Liver (tissue), 9 donors: ENCODE measurements around the gene TMEM94. TPM values are rescaled to one million over a fixed set of nuclear protein-coding genes. Genes with fewer than 3 reads are reported as not detected.

Experiments used
- DNase-seq: peaks from one replicate; pipeline ENCODE4 v3.0.0-alpha.2; 2017; ENCODE audit warnings: low spot score
- H3K27ac ChIP-seq, 2 donors: one replicate each; pipeline ENCODE4 v1.7.0; 2013; ENCODE audit warnings: inconsistent platforms in 2 of 2, low read length in 2 of 2, control low read depth in 1 of 2, low read depth in 1 of 2, mild to moderate bottlenecking in 1 of 2
- H3K27me3 ChIP-seq, 4 donors: one replicate each; pipeline versions ENCODE4 v1.6.1 to v1.7.0; 2013; ENCODE audit warnings: low read length in 3 of 4, inconsistent platforms in 1 of 4, mild to moderate bottlenecking in 1 of 4, moderate library complexity in 1 of 4; ENCODE audit not compliant: control insufficient read depth in 4 of 4, insufficient read depth in 4 of 4
- H3K36me3 ChIP-seq, 4 donors: one replicate each; pipeline versions ENCODE4 v1.6.1 to v1.7.0; 2013; ENCODE audit warnings: low read length in 3 of 4, mild to moderate bottlenecking in 3 of 4, low read depth in 1 of 4, moderate library complexity in 1 of 4; ENCODE audit not compliant: control insufficient read depth in 4 of 4, insufficient read depth in 3 of 4
- H3K4me1 ChIP-seq, 4 donors: one replicate each; pipeline versions ENCODE4 v1.6.1 to v1.7.0; 2013; ENCODE audit warnings: low read length in 3 of 4, mild to moderate bottlenecking in 3 of 4, moderate library complexity in 1 of 4; ENCODE audit not compliant: control insufficient read depth in 4 of 4, insufficient read depth in 4 of 4
- H3K4me3 ChIP-seq, 3 donors: one replicate each; pipeline versions ENCODE4 v1.6.1 to v1.7.0; 2013; ENCODE audit warnings: low read length in 3 of 3, control low read depth in 1 of 3, low read depth in 1 of 3, mild to moderate bottlenecking in 1 of 3
- H3K9ac ChIP-seq, 2 donors: one replicate each; pipeline ENCODE4 v1.7.0; 2013; ENCODE audit warnings: low read length in 2 of 2, mild to moderate bottlenecking in 2 of 2, moderate library complexity in 2 of 2, control low read depth in 1 of 2, low read depth in 1 of 2
- H3K9me3 ChIP-seq, 4 donors: one replicate each; pipeline versions ENCODE4 v1.6.1 to v1.7.0; 2013; ENCODE audit warnings: low read length in 3 of 4; ENCODE audit not compliant: control insufficient read depth in 4 of 4
- EGR1 ChIP-seq, 2 donors: IDR thresholded peaks; 2 replicates each; pipeline ENCODE4 v1.6.1; 2016 to 2018; ENCODE audit warnings: antibody characterized with exemption in 2 of 2, low read depth in 2 of 2
- FOXA1 ChIP-seq: IDR thresholded peaks from 2 replicates; pipeline ENCODE4 v1.6.1; 2016; ENCODE audit warnings: antibody characterized with exemption
- FOXA2 ChIP-seq: IDR thresholded peaks from 2 replicates; pipeline ENCODE4 v1.6.1; 2016; ENCODE audit warnings: antibody characterized with exemption
- GABPA ChIP-seq, 2 donors: IDR thresholded peaks in 1 of 2; conservative IDR thresholded peaks in 1 of 2; 2 replicates each; pipeline ENCODE4 v1.6.1; 2016; ENCODE audit warnings: antibody characterized with exemption in 2 of 2, mild to moderate bottlenecking in 1 of 2, moderate library complexity in 1 of 2
- HNF4A ChIP-seq, 2 donors: conservative IDR thresholded peaks; 2 replicates each; pipeline ENCODE4 v1.6.1; 2016; ENCODE audit warnings: antibody characterized with exemption in 2 of 2, mild to moderate bottlenecking in 2 of 2
- HNF4G ChIP-seq: IDR thresholded peaks from 2 replicates; pipeline ENCODE4 v1.6.1; 2016; ENCODE audit warnings: antibody characterized with exemption
- JUND ChIP-seq, 2 donors: IDR thresholded peaks; 2 replicates each; pipeline ENCODE4 v1.6.1; 2016; ENCODE audit warnings: antibody characterized with exemption in 2 of 2
- NR2F2 ChIP-seq: IDR thresholded peaks from 2 replicates; pipeline ENCODE4 v1.6.1; 2016; ENCODE audit warnings: antibody characterized with exemption
- RAD21 ChIP-seq, 2 donors: IDR thresholded peaks; 2 replicates each; pipeline ENCODE4 v1.6.1; 2016; ENCODE audit warnings: antibody characterized with exemption in 2 of 2, mild to moderate bottlenecking in 2 of 2
- RXRA ChIP-seq, 2 donors: IDR thresholded peaks; 2 replicates each; pipeline ENCODE4 v1.6.1; 2017 to 2018; ENCODE audit warnings: antibody characterized with exemption in 2 of 2, mild to moderate bottlenecking in 1 of 2
- SP1 ChIP-seq: IDR thresholded peaks from 2 replicates; pipeline ENCODE4 v1.6.1; 2018; ENCODE audit warnings: antibody characterized with exemption, mild to moderate bottlenecking
- YY1 ChIP-seq: IDR thresholded peaks from 2 replicates; pipeline ENCODE4 v1.6.1; 2016; ENCODE audit warnings: antibody characterized with exemption, mild to moderate bottlenecking
- WGBS: extraction: QIAGEN DNeasy Blood & Tissue Kit; methylation state at CpG from one replicate; pipeline ENCODE4 v1.1.7; 2013; 5-methylcytosine and 5-hydroxymethylcytosine counted together
- polyA plus RNA-seq, 2 donors: library from polyadenylated mRNA; stranded (reverse) in 1 of 2; unstranded in 1 of 2; fragments of 200-250 nt in 1 of 2; fragments of >200 nt in 1 of 2; fragmentation: Nextera tagmentation in 1 of 2; extraction: Ambion mirVana in 1 of 2; gene quantifications; one replicate each; pipeline versions ENCODE4 v1.2.1 to v1.2.3, GENCODE V29; 2013 to 2015
- total RNA-seq, 2 donors: library from RNA; depleted of rRNA; stranded (reverse); fragments of >200 nt; gene quantifications; one replicate each; pipeline ENCODE4 v1.2.3, GENCODE V29; 2014
- TF ChIP-seq, protein P1 (sequence below): IDR thresholded peaks from 2 replicates; pipeline ENCODE4 v1.6.1; 2016; ENCODE audit warnings: antibody characterized with exemption
- TF ChIP-seq, protein P2 (sequence below): IDR thresholded peaks from 2 replicates; pipeline ENCODE4 v1.6.1; 2016; ENCODE audit warnings: antibody characterized with exemption
- TF ChIP-seq, protein P3 (sequence below): fragments of 150-350 bp; IDR thresholded peaks from 2 replicates; pipeline ENCODE4 v1.5.1; 2017; ENCODE audit warnings: improper control_type of control experiment, low read depth, low read length; ENCODE audit not compliant: missing input control
- TF ChIP-seq, protein P4 (sequence below): IDR thresholded peaks from 2 replicates; pipeline ENCODE4 v1.6.1; 2016; ENCODE audit warnings: antibody characterized with exemption
- TF ChIP-seq, protein P5 (sequence below): IDR thresholded peaks from 2 replicates; pipeline ENCODE4 v1.6.1; 2016; ENCODE audit warnings: antibody characterized with exemption, mild to moderate bottlenecking
- donor health status: healthy.
- donor health status: healthy.
- donor health status: healthy.
- donor health status: healthy.
- donor health status: healthy.

TMEM94 gene
- total and polyA plus RNA-seq, 4 donors, result 15.6 to 31.0 (median 20.1) TPM

DNA sequence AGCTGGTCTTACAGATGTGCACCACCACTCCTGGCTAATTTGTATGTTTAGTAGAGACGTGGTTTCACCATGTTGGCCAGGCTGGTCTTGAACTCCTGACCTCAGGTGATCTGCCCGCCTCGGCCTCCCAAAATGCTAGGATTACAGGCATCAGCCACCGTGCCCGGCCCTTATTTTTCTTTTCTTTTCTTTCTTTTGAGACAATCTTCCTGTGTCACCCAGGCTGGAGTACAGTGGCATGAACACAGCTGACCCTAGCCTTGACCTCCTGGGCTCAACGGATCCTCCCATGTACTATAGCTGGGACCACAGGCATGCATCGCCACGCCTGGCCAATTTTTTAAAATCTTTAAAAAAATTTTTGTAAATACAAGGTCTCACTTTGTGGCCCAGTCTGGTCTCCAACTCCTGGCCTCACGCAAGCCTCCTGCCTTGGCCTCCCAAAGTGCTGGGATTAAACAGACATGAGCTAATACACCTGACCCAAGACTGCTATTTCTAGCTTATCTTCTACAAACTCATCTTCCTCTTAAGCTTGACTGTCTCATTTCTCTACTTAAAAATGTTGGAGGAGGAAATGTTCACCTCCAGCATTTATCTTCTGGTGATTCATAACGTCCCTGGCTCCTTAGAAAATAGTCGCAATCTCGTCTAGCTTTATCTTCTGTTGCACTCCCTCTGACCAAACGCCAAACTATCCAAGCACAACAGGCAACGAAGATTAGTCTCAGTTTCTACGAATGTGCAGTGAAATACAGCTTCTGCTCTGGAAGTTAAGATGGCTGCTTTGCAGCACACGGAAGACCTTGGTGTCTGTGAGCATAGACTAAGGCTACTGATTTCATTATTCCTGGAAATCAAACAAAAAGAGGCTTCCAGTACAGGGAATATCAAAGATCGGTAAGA is 8.2 kb upstream of the TMEM94 start:
- no peak overlapping the region for H3K9ac ChIP-seq
- no peaks in the 10 kb centered on the region for H3K9me3 ChIP-seq
- WGBS, result 81% methylated on average over 17 of the region's 17 CpGs
- DNase-seq, result no peak
- no peak overlapping the region for H3K27ac ChIP-seq
- no peaks in the 10 kb centered on the region for H3K4me1 ChIP-seq
- no peaks in the 10 kb centered on the region for H3K36me3 ChIP-seq
- no peak overlapping the region for H3K4me3 ChIP-seq
- H3K27me3 ChIP-seq, result no peaks in the 10 kb centered on the region
- no peak for TF ChIP-seq NR2F2
- TF ChIP-seq RXRA (IDR thresholded peaks at IDR 0.05), result no peak
- no peak for TF ChIP-seq HNF4G
- TF ChIP-seq, protein P1, sequence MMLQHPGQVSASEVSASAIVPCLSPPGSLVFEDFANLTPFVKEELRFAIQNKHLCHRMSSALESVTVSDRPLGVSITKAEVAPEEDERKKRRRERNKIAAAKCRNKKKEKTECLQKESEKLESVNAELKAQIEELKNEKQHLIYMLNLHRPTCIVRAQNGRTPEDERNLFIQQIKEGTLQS, result no peak
- no peak for TF ChIP-seq EGR1 (IDR thresholded peaks at IDR 0.05; ENCODE audit: low read depth in 2 of 2)
- TF ChIP-seq, protein P2, sequence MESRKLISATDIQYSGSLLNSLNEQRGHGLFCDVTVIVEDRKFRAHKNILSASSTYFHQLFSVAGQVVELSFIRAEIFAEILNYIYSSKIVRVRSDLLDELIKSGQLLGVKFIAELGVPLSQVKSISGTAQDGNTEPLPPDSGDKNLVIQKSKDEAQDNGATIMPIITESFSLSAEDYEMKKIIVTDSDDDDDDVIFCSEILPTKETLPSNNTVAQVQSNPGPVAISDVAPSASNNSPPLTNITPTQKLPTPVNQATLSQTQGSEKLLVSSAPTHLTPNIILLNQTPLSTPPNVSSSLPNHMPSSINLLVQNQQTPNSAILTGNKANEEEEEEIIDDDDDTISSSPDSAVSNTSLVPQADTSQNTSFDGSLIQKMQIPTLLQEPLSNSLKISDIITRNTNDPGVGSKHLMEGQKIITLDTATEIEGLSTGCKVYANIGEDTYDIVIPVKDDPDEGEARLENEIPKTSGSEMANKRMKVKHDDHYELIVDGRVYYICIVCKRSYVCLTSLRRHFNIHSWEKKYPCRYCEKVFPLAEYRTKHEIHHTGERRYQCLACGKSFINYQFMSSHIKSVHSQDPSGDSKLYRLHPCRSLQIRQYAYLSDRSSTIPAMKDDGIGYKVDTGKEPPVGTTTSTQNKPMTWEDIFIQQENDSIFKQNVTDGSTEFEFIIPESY, result no peak
- no peak for TF ChIP-seq SP1
- no peak for TF ChIP-seq GABPA (IDR thresholded peaks at IDR 0.05 in 1 of 2, conservative IDR thresholded peaks at IDR 0.05 in 1 of 2)
- TF ChIP-seq JUND (IDR thresholded peaks at IDR 0.05), result no peak

DNA sequence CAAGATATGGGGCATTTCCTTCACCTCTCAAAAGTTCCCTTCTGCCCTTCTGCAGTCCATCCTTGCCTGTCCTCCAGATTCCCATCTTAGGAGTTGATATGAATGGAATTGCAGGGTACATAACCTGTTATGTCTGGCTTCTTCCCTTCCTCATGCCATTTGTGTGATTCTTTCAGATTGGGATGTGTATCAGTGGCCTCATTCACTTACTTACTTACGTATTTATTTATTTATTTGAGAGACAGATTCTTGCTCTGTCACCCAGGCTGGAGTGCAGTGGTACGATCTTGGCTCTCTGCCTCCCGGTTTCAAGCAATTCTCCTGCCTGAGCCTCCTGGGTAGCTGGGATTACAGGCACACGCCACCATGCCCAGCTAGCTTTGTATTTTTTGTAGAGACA is 6.2 kb upstream of the TMEM94 start:
- 93% methylated on average over 4 of the region's 4 CpGs for WGBS
- no peak overlapping the region for H3K27ac ChIP-seq
- H3K9me3 ChIP-seq, result no peaks in the 10 kb centered on the region
- H3K36me3 ChIP-seq, result no peaks in the 10 kb centered on the region
- no peak for DNase-seq
- no peaks in the 10 kb centered on the region for H3K4me1 ChIP-seq
- no peak overlapping the region for H3K9ac ChIP-seq
- no peaks in the 10 kb centered on the region for H3K27me3 ChIP-seq
- TF ChIP-seq FOXA2 (no peak), RAD21 (IDR thresholded peaks at IDR 0.05) (no peak), SP1 (no peak), FOXA1 (no peak), RXRA (IDR thresholded peaks at IDR 0.05) (no peak), JUND (IDR thresholded peaks at IDR 0.05) (no peak), HNF4A (conservative IDR thresholded peaks at IDR 0.05) (no peak), HNF4G (no peak), GABPA (IDR thresholded peaks at IDR 0.05 in 1 of 2, conservative IDR thresholded peaks at IDR 0.05 in 1 of 2) (no peak), YY1 (no peak), NR2F2 (no peak)
- TF ChIP-seq, protein P3, sequence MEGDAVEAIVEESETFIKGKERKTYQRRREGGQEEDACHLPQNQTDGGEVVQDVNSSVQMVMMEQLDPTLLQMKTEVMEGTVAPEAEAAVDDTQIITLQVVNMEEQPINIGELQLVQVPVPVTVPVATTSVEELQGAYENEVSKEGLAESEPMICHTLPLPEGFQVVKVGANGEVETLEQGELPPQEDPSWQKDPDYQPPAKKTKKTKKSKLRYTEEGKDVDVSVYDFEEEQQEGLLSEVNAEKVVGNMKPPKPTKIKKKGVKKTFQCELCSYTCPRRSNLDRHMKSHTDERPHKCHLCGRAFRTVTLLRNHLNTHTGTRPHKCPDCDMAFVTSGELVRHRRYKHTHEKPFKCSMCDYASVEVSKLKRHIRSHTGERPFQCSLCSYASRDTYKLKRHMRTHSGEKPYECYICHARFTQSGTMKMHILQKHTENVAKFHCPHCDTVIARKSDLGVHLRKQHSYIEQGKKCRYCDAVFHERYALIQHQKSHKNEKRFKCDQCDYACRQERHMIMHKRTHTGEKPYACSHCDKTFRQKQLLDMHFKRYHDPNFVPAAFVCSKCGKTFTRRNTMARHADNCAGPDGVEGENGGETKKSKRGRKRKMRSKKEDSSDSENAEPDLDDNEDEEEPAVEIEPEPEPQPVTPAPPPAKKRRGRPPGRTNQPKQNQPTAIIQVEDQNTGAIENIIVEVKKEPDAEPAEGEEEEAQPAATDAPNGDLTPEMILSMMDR, result no peak
- TF ChIP-seq, protein P4, sequence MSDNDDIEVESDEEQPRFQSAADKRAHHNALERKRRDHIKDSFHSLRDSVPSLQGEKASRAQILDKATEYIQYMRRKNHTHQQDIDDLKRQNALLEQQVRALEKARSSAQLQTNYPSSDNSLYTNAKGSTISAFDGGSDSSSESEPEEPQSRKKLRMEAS, result no peak
- TF ChIP-seq, protein P2, result no peak
- TF ChIP-seq, protein P5, sequence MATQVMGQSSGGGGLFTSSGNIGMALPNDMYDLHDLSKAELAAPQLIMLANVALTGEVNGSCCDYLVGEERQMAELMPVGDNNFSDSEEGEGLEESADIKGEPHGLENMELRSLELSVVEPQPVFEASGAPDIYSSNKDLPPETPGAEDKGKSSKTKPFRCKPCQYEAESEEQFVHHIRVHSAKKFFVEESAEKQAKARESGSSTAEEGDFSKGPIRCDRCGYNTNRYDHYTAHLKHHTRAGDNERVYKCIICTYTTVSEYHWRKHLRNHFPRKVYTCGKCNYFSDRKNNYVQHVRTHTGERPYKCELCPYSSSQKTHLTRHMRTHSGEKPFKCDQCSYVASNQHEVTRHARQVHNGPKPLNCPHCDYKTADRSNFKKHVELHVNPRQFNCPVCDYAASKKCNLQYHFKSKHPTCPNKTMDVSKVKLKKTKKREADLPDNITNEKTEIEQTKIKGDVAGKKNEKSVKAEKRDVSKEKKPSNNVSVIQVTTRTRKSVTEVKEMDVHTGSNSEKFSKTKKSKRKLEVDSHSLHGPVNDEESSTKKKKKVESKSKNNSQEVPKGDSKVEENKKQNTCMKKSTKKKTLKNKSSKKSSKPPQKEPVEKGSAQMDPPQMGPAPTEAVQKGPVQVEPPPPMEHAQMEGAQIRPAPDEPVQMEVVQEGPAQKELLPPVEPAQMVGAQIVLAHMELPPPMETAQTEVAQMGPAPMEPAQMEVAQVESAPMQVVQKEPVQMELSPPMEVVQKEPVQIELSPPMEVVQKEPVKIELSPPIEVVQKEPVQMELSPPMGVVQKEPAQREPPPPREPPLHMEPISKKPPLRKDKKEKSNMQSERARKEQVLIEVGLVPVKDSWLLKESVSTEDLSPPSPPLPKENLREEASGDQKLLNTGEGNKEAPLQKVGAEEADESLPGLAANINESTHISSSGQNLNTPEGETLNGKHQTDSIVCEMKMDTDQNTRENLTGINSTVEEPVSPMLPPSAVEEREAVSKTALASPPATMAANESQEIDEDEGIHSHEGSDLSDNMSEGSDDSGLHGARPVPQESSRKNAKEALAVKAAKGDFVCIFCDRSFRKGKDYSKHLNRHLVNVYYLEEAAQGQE, result no peak
- no peak overlapping the region for H3K4me3 ChIP-seq
